RCC 7860 (cell line): ENCODE measurements around the gene PAXX.

ENCODE experiments used
- DNase-seq: peaks from one replicate; pipeline ENCODE4 v3.0.0-alpha.2; 2015; ENCODE audit warnings: low spot score
- FAIRE-seq: peaks from 2 replicates; lab custom pipeline; 2012; peaks lifted over from hg19 to GRCh38; lab: Jason Lieb, UNC

PAXX gene

DNA sequence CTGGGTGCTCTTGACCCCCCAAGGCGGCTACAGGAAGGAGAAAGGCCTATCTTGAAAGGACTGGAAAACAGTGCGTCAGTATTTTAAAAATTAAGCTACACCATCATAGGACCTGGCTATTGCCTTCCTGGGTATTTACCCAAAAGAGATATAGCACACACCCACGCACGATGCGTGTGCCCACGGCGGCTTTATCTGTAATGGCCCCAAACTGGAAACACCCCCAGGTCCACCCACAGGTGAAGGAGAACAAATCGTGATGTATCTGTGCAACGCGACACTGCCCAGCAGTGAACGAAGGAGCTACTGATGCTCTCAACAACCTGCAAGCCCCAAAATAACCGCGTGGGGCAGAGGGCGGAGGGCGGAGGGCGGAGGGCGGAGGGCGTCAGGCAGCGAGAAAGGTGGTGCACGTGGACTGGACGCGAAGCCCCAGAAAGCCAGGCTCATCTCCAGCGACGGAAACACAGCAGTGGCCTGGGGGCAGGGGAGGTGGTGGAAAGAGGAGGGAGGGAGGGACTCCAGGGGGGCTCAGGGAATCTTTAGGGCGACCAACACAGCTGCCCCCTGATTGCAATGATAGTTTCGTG lies 27.3 kb upstream of the PAXX start:
- FAIRE-seq (no peak), DNase-seq (no peak)

DNA sequence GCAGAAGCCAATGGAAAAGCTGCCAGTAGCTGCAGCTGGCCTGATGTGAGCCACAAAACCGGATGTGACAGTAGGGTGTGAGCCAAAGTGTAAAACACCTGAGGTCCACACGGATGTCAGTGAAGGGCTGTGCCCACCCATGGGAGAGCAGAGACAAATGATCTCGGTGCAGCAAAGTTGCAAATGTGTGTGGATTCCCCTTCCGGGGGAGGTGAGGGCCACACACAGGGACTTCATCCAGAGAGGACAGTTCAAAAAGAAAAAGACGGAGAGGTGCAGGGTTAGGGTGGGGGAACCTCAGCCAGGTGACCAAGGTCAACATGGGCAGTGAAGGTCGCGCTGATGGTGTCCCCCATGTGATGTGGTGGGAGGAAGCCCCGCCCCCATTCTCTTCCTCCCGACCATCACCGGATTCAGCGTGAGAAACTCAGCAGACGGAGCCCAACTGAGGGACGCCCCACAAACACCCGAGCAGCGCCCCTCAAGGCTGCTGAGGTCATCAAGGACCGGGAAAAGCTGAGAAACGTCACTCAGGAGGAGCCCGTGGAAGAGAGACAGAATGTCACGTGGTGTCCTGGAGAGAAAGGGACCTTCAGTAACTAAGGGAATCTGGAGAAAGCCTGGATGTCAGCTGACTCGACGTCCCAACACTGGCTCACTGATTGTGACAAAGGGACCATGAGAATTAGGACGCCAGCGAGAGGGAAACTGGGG lies 26.3 kb upstream of the PAXX start:
- no peak for DNase-seq
- no peak for FAIRE-seq

DNA sequence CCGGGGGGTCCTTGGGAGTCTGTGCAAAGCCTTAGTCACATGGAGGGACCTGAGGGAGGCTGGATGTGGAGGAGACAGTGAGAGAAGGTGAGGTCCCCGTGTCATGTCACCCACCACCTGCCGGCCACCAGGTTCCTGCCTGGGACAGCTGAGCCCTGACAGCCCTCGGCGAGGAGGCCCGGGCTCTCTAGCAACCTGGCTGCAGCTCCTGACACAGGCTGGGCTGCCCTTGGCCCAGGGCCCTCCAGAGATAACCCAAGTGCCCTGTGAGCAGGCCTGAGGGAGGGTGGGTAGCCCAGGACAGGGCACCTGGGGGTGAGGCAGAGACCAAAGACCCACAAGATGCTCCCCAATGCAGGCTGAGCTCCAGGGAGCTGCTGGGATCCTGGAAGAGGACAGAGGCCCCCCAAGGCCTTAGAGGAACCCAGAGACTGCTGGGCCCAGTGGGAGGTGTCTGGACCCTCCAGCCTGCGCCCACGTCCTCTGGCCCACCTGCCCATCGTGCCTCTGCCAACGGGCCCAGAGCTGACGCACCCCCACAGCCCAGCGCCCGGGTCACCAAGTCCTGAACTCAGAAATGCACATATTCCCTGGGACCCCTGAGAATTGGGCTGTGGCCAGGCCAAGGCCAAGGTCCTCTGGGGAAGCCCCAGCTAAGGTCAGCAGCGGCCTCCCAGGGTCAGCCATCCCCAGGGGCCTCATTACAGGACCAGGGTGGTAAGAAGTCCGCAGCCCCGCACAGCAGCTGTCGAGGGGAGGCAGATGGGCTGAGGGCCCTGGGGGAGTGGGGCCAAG lies 23.7 kb upstream of the PAXX start:
- DNase-seq (no peak), FAIRE-seq (no peak)

DNA sequence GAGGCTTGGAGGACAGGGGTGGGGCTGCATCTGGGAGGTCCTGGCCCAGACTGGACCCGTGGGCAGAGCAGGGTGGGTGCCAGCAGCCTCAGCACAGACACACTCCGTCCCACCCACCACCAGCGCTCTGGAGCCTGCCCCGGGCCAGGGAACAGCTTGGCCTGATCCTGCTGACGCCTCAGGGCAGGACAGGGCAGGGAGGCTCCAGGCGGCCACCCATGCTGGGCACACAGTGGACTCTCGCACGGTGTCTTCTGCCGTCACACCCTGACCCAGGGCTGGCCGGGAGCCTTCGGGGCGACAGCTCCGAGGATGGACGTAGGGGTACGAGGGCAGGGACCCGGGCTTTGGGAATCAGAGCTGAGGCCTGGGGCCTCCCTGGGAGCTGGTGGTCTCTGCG lies 23.1 kb upstream of the PAXX start:
- FAIRE-seq (no peak), DNase-seq (no peak)

DNA sequence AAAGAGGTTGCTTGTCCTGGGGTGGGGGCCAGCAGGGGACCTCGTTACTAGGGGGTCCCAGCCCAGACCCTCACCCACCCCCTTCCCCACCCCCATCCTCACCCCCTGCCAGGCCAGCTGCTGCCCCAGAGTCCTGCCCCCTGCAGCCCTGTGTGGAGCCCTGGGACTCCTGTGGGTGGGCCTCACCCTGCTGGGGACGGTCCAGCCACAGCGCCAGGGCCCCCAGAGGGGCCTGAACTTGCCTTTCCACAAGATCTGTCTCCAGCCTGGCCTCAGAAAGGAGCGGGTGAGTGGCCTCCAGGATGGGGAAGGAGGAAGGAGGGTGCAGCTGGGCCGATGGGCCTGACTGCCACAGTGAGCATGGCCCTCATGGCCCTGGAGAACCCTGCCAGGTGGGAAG lies 22.4 kb upstream of the PAXX start:
- DNase-seq: no peak
- FAIRE-seq: no peak

DNA sequence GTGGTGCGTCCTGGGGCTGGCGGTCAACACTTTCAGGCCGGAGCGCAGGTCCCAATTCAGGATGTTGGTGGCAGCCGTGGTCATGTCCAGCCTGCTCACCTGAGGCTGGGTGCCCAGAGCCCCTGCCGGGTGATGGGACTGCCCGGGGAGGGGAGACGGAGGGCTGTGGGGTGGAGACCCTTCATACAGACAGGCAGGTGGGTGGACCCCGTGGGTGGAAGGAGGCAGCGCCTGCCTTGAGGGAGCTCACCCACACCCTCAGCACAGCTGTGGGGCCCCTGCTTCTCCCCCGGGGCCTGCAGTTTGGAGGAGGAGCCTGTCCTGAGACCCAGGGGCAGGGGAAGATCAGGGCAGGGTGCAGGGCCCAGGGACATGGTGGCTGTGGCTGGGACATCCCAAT lies 21.9 kb upstream of the PAXX start:
- FAIRE-seq: no peak

DNA sequence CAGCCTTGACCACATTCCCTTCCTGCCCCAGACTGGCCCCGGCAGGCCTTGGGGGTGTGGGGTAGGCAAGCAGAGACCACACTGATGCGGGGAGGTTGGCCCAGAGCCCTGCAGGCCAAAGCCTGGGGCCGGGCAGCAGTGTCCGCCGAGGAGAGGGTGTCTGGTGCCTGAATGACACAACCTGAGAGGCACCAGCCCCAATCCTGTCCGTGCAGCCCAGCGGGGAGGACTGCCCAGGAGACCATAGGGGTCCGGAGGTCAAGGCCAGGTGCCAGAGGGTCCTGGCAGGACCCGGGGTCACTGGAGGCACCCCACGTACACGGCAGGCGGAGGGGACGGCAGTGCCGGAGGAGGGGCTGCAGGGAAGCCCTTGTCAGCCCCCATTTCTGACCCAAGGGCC lies 20.5 kb upstream of the PAXX start:
- FAIRE-seq: no peak
- DNase-seq: no peak

More for the DNA sequence above, 21.9 kb upstream of the PAXX start:
- no peak for DNase-seq

DNA sequence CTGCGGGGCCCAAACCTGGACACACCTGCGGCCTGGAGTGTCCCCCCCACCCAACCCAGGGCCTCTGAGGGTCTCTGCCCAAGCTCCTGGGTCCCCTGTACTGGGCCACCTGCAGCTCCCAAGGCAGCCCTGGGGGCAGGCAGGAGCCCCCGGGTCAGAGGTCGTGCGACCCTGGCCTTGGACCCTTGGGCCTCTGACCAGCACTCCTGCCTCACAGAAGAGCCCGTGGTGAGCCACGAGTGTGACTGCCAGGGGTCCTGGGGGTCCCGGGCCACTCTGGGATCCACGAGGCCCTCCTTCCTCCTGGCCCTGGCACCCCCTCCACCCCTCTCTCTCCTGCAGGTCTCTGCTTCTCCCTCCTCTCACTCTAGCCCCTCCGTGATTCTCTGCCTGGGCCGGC lies 19.9 kb upstream of the PAXX start:
- no peak for FAIRE-seq
- DNase-seq: no peak

DNA sequence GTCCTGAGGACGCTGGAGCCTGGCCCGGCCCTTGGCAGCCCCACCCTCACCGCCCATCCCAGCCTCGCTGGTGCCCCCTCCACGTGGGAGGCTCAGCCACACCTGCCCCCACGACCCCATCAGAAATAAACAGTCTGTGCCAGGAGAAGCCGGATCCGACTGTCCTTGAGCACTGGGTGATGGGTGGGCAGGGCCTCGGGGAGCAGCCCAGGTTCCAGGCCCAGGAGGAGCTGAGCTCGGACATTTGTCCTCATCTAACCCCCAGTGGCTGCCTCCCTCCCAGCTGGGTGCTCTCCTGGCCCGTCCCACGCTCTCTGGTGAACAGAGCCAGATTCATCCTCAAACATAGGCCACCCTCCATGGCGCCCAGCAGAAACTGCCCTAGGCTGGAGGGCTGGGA lies 19.5 kb upstream of the PAXX start:
- DNase-seq: no peak
- no peak for FAIRE-seq

DNA sequence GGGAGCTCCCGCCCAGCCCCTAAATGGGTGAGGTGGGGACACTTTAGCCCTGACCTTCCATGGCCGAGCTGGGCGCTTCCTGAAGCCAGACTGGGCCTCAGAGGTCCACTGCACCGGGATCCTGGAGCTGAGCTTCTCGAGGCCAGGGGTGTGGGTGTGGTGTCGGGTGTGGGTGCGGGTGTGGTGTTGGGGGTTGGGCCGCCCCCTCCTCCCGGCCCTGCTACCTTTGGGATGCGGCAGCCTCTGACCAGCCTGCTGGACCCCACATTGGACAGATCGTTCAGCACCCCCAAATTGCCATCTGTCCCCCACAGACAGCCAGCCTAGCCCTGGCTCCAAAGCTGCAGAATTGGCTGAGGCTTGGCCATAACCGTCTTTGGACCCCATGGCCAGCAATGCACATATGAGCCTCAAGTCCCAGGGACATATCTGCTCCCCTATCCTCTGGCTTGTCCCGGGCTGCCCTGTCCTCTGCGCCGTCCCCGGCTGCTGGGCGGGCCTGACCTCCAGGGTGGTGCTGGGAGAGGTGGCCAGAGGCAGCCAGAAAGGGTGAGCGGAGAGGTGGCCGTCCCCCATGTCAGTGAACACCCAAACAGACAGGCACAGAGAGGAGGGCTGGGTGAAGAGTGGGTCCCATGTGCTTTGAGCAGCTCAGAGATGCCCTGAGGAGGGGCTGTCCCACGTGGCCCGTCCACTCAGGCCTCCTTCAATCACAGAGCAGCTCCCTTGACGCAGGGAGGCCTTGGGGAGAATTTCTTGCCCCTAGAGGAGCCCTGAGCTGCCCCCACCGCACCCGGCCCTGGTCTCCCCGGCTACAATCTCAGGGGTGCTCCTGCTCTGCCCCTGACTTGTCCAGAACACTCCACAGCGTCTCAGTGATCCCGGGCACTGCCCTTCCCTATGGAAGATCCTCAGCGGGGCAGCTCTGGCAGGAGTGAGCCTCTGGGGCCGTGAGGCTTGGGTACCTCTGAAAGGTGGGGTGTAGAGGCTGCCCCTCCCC lies 18.3 kb upstream of the PAXX start:
- DNase-seq (no peak), FAIRE-seq (no peak)

DNA sequence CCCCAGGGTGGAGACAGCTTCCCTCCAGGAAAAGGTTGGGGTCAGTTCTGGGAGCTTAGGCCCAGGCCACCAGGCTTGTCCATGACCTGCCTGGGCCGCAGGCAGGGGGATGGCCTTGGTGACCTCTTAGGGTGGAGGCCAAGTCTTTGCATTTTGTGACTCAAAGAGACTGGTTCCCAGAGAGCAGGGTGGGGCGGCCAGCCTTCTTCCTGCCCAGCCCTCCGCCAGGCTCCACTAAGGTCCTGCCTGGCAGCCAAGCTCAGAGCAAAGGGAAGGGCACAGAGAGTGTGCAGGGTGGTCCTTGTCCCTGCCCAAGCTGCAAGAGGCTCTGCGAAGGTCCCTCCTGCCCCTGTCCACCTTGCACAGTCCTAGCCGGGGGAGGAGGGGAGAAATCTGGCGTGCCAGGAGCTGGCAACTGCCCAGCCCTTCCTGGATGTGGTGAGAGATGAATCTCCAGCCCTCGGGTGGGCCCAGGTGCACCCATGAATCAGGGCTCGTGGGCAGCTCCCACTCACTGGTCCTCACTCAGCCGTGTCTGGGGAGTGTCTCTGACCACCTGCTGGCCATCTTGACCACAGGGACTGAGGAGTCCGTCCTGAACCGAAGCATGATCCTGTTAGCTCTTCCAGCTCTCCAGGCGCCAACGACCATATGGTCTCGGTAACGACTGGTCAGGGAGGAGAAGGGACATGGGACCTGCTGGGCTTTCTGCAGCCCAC lies 17.2 kb upstream of the PAXX start:
- FAIRE-seq: peak; percentile 86
- peak; percentile 75 for DNase-seq

DNA sequence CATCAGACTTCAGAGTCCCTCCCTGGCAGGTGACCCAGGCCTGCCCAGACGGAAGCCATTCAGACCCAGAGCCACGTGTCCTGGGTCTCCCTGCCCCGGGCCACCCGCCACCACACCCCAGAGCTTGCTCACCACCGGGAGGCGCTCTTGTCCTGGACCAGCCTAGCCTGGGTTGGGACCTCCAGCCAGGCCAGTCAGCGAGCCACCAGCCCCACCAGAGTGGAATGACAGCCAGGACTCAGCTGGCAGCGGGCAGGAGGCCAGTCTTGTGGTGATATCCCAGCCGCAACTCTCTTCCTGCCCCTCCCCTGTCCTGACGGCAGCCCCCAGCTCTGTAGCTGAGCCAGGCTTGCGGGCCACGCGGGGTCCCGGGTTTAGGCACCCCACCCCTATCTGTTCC lies 16.6 kb upstream of the PAXX start:
- peak; percentile 61 for DNase-seq
- FAIRE-seq: peak; percentile 46

DNA sequence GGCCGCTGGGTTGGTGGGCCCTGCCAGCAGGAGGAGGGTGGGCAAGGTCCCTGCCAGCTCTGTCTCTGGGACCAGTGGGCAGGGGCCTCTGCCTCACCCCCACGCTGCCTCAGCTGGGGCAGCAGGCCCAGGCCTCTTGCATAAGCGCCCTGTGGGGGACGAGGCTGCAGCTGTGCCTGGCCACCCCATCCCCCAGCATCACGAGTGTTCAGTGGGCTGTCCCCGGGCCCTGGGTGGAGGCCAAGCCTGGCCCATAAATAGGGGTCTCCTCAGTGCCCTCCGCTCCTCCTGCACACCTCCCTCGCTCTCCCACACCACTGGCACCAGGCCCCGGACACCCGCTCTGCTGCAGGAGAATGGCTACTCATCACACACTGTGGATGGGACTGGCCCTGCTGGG lies 15.0 kb upstream of the PAXX start, which contains the start of gene PTGDS:
Gene PTGDS (plus strand): TSS at position 282 of the 400 bp plus-strand sequence. CDS start 75 bp downstream, at position 357.
- DNase-seq (no peak), FAIRE-seq (no peak)

DNA sequence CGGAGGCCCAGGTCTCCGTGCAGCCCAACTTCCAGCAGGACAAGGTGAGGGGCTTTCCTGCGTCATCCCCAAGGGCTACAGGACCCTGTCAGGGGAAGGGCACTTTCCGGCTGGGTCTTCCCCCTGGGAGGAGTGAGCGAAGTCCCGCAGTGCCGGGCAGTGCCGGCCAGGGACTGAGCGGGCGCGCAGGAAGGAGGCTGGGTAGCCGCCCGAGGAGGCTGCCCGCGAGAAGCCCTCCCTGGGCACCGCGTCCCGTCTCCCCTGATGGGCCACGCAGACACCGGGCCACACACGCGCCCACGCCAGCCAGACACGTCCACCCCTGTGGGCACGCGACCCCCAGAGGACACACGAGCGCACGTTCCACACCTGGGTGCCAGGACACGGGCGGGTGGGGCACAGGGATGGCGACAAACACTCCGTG lies 14.6 kb upstream of the PAXX start:
- no peak for DNase-seq
- no peak for FAIRE-seq

DNA sequence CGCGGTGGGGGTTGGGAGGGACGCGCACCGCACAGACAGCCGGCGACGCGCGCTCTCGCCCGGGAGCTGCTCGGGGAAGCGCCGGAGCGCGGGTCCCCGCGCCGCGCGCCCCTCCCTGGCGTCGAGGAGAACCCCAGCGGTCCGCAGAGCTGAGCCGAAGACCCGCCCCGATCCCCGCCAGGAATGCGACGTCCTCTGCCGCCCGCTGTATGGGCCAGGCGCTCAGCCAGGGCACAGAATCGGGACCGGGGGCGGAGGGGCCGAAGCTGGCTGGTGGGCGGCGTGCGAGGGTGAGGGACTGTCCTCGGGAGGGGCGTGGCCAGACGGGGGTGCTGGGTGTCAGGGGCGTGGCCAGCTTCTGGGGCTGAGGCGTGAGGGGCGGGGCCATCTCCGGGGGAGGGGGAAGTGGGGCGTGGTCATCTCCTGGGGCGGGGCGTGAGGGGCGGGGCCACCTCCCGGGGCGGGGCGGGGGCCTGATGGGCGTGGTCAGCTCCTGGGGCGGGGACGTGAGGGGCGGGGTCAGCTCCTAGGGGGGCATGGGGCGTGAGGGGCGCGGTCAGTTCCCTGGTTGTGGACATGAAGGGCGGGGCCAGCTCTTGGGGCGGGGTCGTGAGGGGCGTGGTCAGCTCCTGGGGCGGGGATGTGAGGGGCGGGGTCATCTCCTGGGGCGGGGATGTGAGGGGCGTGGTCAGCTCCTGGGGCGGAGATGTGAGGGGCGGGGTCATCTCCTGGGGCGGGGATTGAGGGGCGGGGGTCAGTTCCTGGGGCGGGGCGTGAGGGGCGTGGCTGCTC lies 14.0 kb upstream of the PAXX start:
- FAIRE-seq (no peak), DNase-seq (no peak)

DNA sequence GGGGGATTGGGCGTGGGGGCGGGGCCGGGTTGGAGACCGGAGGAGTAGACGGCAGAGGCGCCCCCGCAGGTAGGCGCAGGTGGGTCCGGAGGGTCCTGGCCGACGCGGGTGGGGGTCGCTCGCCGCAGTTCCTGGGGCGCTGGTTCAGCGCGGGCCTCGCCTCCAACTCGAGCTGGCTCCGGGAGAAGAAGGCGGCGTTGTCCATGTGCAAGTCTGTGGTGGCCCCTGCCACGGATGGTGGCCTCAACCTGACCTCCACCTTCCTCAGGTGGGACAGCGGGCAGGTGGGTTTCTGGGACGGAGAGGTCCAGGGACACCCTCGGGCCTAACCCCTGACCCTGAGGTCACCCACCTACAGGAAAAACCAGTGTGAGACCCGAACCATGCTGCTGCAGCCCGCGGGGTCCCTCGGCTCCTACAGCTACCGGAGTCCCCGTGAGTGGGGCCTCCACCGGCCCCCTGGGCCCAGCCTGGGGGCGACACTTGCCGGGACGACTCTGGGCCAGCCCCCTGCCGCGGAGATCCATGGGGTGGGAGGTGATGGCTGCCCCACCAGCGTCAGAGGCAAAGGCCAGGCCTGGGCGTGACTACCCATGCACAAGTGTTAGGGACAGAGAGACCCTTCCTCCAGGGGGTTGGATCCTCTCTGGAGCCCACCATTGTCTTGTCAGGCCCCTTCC lies 13.2 kb upstream of the PAXX start:
- DNase-seq (no peak), FAIRE-seq (no peak)

DNA sequence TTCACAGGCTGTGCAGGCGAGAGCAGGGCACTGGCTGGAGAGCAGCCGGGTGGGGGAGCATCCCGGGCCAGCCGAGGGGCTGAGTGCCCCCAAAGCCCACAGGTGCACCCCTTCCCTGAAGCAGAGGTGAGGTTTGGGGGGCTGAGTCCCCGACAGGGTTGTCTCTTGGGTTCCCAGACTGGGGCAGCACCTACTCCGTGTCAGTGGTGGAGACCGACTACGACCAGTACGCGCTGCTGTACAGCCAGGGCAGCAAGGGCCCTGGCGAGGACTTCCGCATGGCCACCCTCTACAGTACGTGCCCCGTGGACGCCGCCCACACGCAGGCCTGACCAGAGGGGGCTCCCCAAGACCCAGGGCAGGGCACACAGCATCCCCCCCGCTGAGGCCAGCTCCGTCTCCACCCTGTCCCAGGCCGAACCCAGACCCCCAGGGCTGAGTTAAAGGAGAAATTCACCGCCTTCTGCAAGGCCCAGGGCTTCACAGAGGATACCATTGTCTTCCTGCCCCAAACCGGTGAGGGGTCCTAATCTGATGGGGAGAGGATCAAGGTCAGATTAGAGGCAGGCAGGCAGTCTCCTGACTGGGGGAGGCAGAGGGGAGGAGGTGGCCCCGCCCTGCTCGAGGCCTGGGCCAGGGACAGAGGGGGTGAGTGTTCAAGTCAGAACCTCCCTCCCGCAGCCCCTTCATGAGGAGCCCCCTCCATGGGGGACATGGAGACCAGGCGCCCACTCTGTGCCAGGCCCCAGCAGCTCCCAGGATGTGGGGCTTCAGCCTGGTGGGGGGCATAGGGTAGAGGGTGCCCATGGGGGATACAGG lies 12.2 kb upstream of the PAXX start:
- DNase-seq (no peak), FAIRE-seq (no peak)
